H1 (cell line): Measurements from ENCODE around the gene PET117.

Experiments
- CTCF ChIP-seq, 3 experiments: IDR thresholded peaks; 1 replicate in 2 of 3; 2 replicates in 1 of 3; pipeline versions ENCODE4 v1.5.1 to v1.6.1; 2011; ENCODE audit warnings: low read length in 3 of 3, mild to moderate bottlenecking in 3 of 3, inconsistent platforms in 2 of 3, low read depth in 1 of 3, moderate library complexity in 1 of 3; ENCODE audit not compliant: insufficient read depth in 1 of 3; ENCODE audit errors: control extremely low read depth in 1 of 3
- JUND ChIP-seq: IDR thresholded peaks from 2 replicates; pipeline ENCODE4 v1.6.1; 2011; ENCODE audit warnings: mild to moderate bottlenecking, improper control_type of control experiment, low read length
- SUZ12 ChIP-seq: fragments of 200-600 bp; sonication (generic); IDR thresholded peaks from 2 replicates; pipeline ENCODE4 v1.6.1; 2012; ENCODE audit warnings: mild to moderate bottlenecking, inconsistent platforms, low read length, moderate library complexity, mixed read lengths

- TF ChIP-seq SUZ12 (no peak), JUND (no peak), CTCF (IDR thresholded peaks at IDR 0.05; ENCODE audit: control extremely low read depth in 1 of 3, insufficient read depth in 1 of 3, low read depth in 1 of 3, low read length in 3 of 3) (no peak)
These were observed 43.5 kb upstream of the PET117 start for GRCh38 chr20:18094191-18094590.
